ENCODE results near the gene SLC5A10. TPM values are rescaled to one million over a fixed set of nuclear protein-coding genes. Genes with fewer than 3 reads are reported as not detected.

Gene SLC5A10
- 0.05 TPM for total RNA-seq
- 0.52 TPM for polyA plus RNA-seq
- long read RNA-seq, donor 1, result 0 reads
- long read RNA-seq, donor 2, result 0 reads
- long read RNA-seq, donor 3, result 0 reads
- long read RNA-seq, donor 4, result 0 reads
- long read RNA-seq, donor 5, result 0 reads
- long read RNA-seq, donor 6, result 0 reads
- long read RNA-seq, donor 7, result 0 reads
- long read RNA-seq, donor 8, result 0 reads
- long read RNA-seq, donor 9, result 0 reads
- long read RNA-seq, donor 10, result 0 reads

- Histone ChIP-seq H3K27me3 (ENCODE audit: control insufficient read depth in 2 of 2, insufficient read depth in 1 of 2, low read length in 1 of 2) (peaks cover 0 to 18% of the 10 kb centered on the region in 2 donors), H3K27ac (ENCODE audit: low read depth in 1 of 2, low read length in 1 of 2) (no peak within 1 kb of the TSS), H3K9me3 (ENCODE audit: control insufficient read depth in 2 of 2, insufficient read depth in 1 of 2, low read length in 1 of 2) (no peaks in the 10 kb centered on the region), H3K4me1 (ENCODE audit: control insufficient read depth in 2 of 2, insufficient read depth in 2 of 2, low read length in 2 of 2) (peaks cover 8 to 10% of the 10 kb centered on the region in 2 donors), H3K36me3 (ENCODE audit: control insufficient read depth in 2 of 2, insufficient read depth in 2 of 2, low read length in 1 of 2) (no peaks in the 10 kb centered on the region), H3K4me3 (ENCODE audit: low read length in 2 of 2) (no peak within 1 kb of the TSS)
- 92% methylated on average over 17 of the region's 17 CpGs for WGBS
- DNase-seq (ENCODE audit: low read depth in 6 of 9, low spot score in 9 of 9), result no peak
Observed at GRCh38 chr17:18951941-18952842, at the start of gene SLC5A10. Gene SLC5A10 (plus strand): TSS chr17:18952165. CDS start chr17:18952206, 41 bp downstream.

- Histone ChIP-seq H3K36me3 (ENCODE audit: control insufficient read depth in 2 of 2, insufficient read depth in 2 of 2, low read length in 1 of 2) (peaks cover 5 to 19% of the 10 kb centered on the region in 2 donors), H3K9me3 (ENCODE audit: control insufficient read depth in 2 of 2, insufficient read depth in 1 of 2, low read length in 1 of 2) (no peaks in the 10 kb centered on the region), H3K4me1 (ENCODE audit: control insufficient read depth in 2 of 2, insufficient read depth in 2 of 2, low read length in 2 of 2) (peaks cover 15 to 26% of the 10 kb centered on the region in 2 donors), H3K27me3 (ENCODE audit: control insufficient read depth in 2 of 2, insufficient read depth in 1 of 2, low read length in 1 of 2) (no peaks in the 10 kb centered on the region), H3K27ac (ENCODE audit: low read depth in 1 of 2, low read length in 1 of 2) (no peak overlapping the region), H3K4me3 (ENCODE audit: low read length in 2 of 2) (no peak overlapping the region)
- WGBS, result 98% methylated on average over 5 of the region's 5 CpGs
- DNase-seq (ENCODE audit: low read depth in 6 of 9, low spot score in 9 of 9), result no peak
Observed at GRCh38 chr17:18904482-18904881, 47.5 kb upstream of the SLC5A10 start.

GRCh38 chr17:18905226-18905625 is 46.7 kb upstream of the SLC5A10 start:
- Histone ChIP-seq H3K9me3 (ENCODE audit: control insufficient read depth in 2 of 2, insufficient read depth in 1 of 2, low read length in 1 of 2) (no peaks in the 10 kb centered on the region), H3K27ac (ENCODE audit: low read depth in 1 of 2, low read length in 1 of 2) (no peak overlapping the region), H3K4me3 (ENCODE audit: low read length in 2 of 2) (no peak overlapping the region), H3K4me1 (ENCODE audit: control insufficient read depth in 2 of 2, insufficient read depth in 2 of 2, low read length in 2 of 2) (peaks cover 14 to 26% of the 10 kb centered on the region in 2 donors), H3K27me3 (ENCODE audit: control insufficient read depth in 2 of 2, insufficient read depth in 1 of 2, low read length in 1 of 2) (no peaks in the 10 kb centered on the region), H3K36me3 (ENCODE audit: control insufficient read depth in 2 of 2, insufficient read depth in 2 of 2, low read length in 1 of 2) (peaks cover 5 to 18% of the 10 kb centered on the region in 2 donors)
- WGBS, result 87% methylated on average over 5 of the region's 5 CpGs
- DNase-seq (ENCODE audit: low read depth in 6 of 9, low spot score in 9 of 9), result no peak

GRCh38 chr17:18910326-18910725 is 41.6 kb upstream of the SLC5A10 start:
- 93% methylated on average over 5 of the region's 5 CpGs for WGBS
- no peak overlapping the region for H3K27ac ChIP-seq (ENCODE audit: low read depth in 1 of 2, low read length in 1 of 2)
- no peaks in the 10 kb centered on the region for H3K9me3 ChIP-seq (ENCODE audit: control insufficient read depth in 2 of 2, insufficient read depth in 1 of 2, low read length in 1 of 2)
- no peaks in the 10 kb centered on the region for H3K4me1 ChIP-seq (ENCODE audit: control insufficient read depth in 2 of 2, insufficient read depth in 2 of 2, low read length in 2 of 2)
- no peaks in the 10 kb centered on the region for H3K27me3 ChIP-seq (ENCODE audit: control insufficient read depth in 2 of 2, insufficient read depth in 1 of 2, low read length in 1 of 2)
- no peak overlapping the region for H3K4me3 ChIP-seq (ENCODE audit: low read length in 2 of 2)
- H3K36me3 ChIP-seq (ENCODE audit: control insufficient read depth in 2 of 2, insufficient read depth in 2 of 2, low read length in 1 of 2), result peaks cover 30 to 35% of the 10 kb centered on the region in 2 donors
- no peak for DNase-seq (ENCODE audit: low read depth in 6 of 9, low spot score in 9 of 9)

- H3K4me3 ChIP-seq (ENCODE audit: low read length in 2 of 2), result no peak overlapping the region
- H3K27me3 ChIP-seq (ENCODE audit: control insufficient read depth in 2 of 2, insufficient read depth in 1 of 2, low read length in 1 of 2), result no peaks in the 10 kb centered on the region
- H3K9me3 ChIP-seq (ENCODE audit: control insufficient read depth in 2 of 2, insufficient read depth in 1 of 2, low read length in 1 of 2), result no peaks in the 10 kb centered on the region
- H3K36me3 ChIP-seq (ENCODE audit: control insufficient read depth in 2 of 2, insufficient read depth in 2 of 2, low read length in 1 of 2), result peaks cover 33 to 38% of the 10 kb centered on the region in 2 donors
- WGBS, result 97% methylated on average over 6 of the region's 6 CpGs
- no peak overlapping the region for H3K27ac ChIP-seq (ENCODE audit: low read depth in 1 of 2, low read length in 1 of 2)
- no peak for DNase-seq (ENCODE audit: low read depth in 6 of 9, low spot score in 9 of 9)
- H3K4me1 ChIP-seq (ENCODE audit: control insufficient read depth in 2 of 2, insufficient read depth in 2 of 2, low read length in 2 of 2), result no peaks in the 10 kb centered on the region
Observed at GRCh38 chr17:18910881-18911280, 41.1 kb upstream of the SLC5A10 start.

- DNase-seq (ENCODE audit: low read depth in 6 of 9, low spot score in 9 of 9), result no peak
- Histone ChIP-seq H3K27me3 (ENCODE audit: control insufficient read depth in 2 of 2, insufficient read depth in 1 of 2, low read length in 1 of 2) (no peaks in the 10 kb centered on the region), H3K4me1 (ENCODE audit: control insufficient read depth in 2 of 2, insufficient read depth in 2 of 2, low read length in 2 of 2) (peaks cover 4 to 7% of the 10 kb centered on the region in 2 donors), H3K9me3 (ENCODE audit: control insufficient read depth in 2 of 2, insufficient read depth in 1 of 2, low read length in 1 of 2) (no peaks in the 10 kb centered on the region), H3K36me3 (ENCODE audit: control insufficient read depth in 2 of 2, insufficient read depth in 2 of 2, low read length in 1 of 2) (peaks cover 33 to 53% of the 10 kb centered on the region in 2 donors), H3K27ac (ENCODE audit: low read depth in 1 of 2, low read length in 1 of 2) (no peak overlapping the region), H3K4me3 (ENCODE audit: low read length in 2 of 2) (no peak overlapping the region)
- 64% methylated on average over 5 of the region's 5 CpGs for WGBS
Observed at GRCh38 chr17:18916816-18917500, 35.0 kb upstream of the SLC5A10 start.

GRCh38 chr17:18917506-18918032 is 34.4 kb upstream of the SLC5A10 start:
- peaks cover 27 to 46% of the 10 kb centered on the region in 2 donors for H3K36me3 ChIP-seq (ENCODE audit: control insufficient read depth in 2 of 2, insufficient read depth in 2 of 2, low read length in 1 of 2)
- peaks cover 4 to 7% of the 10 kb centered on the region in 2 donors for H3K4me1 ChIP-seq (ENCODE audit: control insufficient read depth in 2 of 2, insufficient read depth in 2 of 2, low read length in 2 of 2)
- no peaks in the 10 kb centered on the region for H3K27me3 ChIP-seq (ENCODE audit: control insufficient read depth in 2 of 2, insufficient read depth in 1 of 2, low read length in 1 of 2)
- no peak for DNase-seq (ENCODE audit: low read depth in 6 of 9, low spot score in 9 of 9)
- H3K27ac ChIP-seq (ENCODE audit: low read depth in 1 of 2, low read length in 1 of 2), result no peak overlapping the region
- no peaks in the 10 kb centered on the region for H3K9me3 ChIP-seq (ENCODE audit: control insufficient read depth in 2 of 2, insufficient read depth in 1 of 2, low read length in 1 of 2)
- H3K4me3 ChIP-seq (ENCODE audit: low read length in 2 of 2), result no peak overlapping the region
- WGBS, result 97% methylated on average over 11 of the region's 11 CpGs

- Histone ChIP-seq H3K4me3 (ENCODE audit: low read length in 2 of 2) (no peak overlapping the region), H3K36me3 (ENCODE audit: control insufficient read depth in 2 of 2, insufficient read depth in 2 of 2, low read length in 1 of 2) (peaks cover 25 to 33% of the 10 kb centered on the region in 2 donors), H3K4me1 (ENCODE audit: control insufficient read depth in 2 of 2, insufficient read depth in 2 of 2, low read length in 2 of 2) (peaks cover 4 to 7% of the 10 kb centered on the region in 2 donors), H3K9me3 (ENCODE audit: control insufficient read depth in 2 of 2, insufficient read depth in 1 of 2, low read length in 1 of 2) (no peaks in the 10 kb centered on the region), H3K27ac (ENCODE audit: low read depth in 1 of 2, low read length in 1 of 2) (peak overlapping the region in 1 of 2 donors; percentile 13), H3K27me3 (ENCODE audit: control insufficient read depth in 2 of 2, insufficient read depth in 1 of 2, low read length in 1 of 2) (no peaks in the 10 kb centered on the region)
- no peak for DNase-seq (ENCODE audit: low read depth in 6 of 9, low spot score in 9 of 9)
- 96% methylated on average over 6 of the region's 6 CpGs for WGBS
Observed at GRCh38 chr17:18919963-18920362, 32.0 kb upstream of the SLC5A10 start.
